DLD1 (cell line): Measurements from ENCODE around the gene SLC7A6.
"Not testable (repeated sequence)": the region's sequence is repeated elsewhere in the genome, so short reads cannot be mapped to it uniquely, and the experiment has no call there.

ENCODE experiments used
- in situ Hi-C: cut with HindIII; loops from 2 replicates; pipeline ENCODE4 v1.10.0; 2017; ENCODE audit warnings: low sequenced_read_pairs

The SLC7A6 gene

GRCh38 chr16:68281368-68282063, 17.2 kb downstream of the SLC7A6 start:
- in situ Hi-C loops, result no loop called here

GRCh38 chr16:68282064-68282452, 17.7 kb downstream of the SLC7A6 start:
- in situ Hi-C loops, result no loop called here

- in situ Hi-C loops, result no loop called here
Measured at GRCh38 chr16:68283346-68283745, 19.0 kb downstream of the SLC7A6 start.

GRCh38 chr16:68283801-68284598, 19.7 kb downstream of the SLC7A6 start:
- in situ Hi-C loops, result no loop called here

- in situ Hi-C loops, result no loop called here
Measured at GRCh38 chr16:68284847-68285246, 20.5 kb downstream of the SLC7A6 start.

- in situ Hi-C loops, result no loop called here
Measured at GRCh38 chr16:68285683-68286082, 21.4 kb downstream of the SLC7A6 start.

GRCh38 chr16:68286153-68287074, 22.1 kb downstream of the SLC7A6 start:
- in situ Hi-C loops, result no loop called here

GRCh38 chr16:68287276-68288251, 23.2 kb downstream of the SLC7A6 start:
- in situ Hi-C loops, result no loop called here

- in situ Hi-C loops, result no loop called here
Measured at GRCh38 chr16:68288252-68288650, 23.9 kb downstream of the SLC7A6 start.

- in situ Hi-C loops, result not testable (repeated sequence)
Measured at GRCh38 chr16:68288796-68289195, 24.5 kb downstream of the SLC7A6 start.

- in situ Hi-C loops, result no loop called here
Measured at GRCh38 chr16:68289202-68289601, 24.9 kb downstream of the SLC7A6 start.

GRCh38 chr16:68289621-68290329, 25.4 kb downstream of the SLC7A6 start:
- in situ Hi-C loops, result no loop called here

- in situ Hi-C loops, result no loop called here
Measured at GRCh38 chr16:68290450-68290849, 26.1 kb downstream of the SLC7A6 start.

GRCh38 chr16:68291227-68291626, 26.9 kb downstream of the SLC7A6 start:
- in situ Hi-C loops, result no loop called here

GRCh38 chr16:68292425-68292824, 28.1 kb downstream of the SLC7A6 start:
- in situ Hi-C loops, result no loop called here

- in situ Hi-C loops, result no loop called here
Measured at GRCh38 chr16:68296291-68296690, 32.0 kb downstream of the SLC7A6 start.

GRCh38 chr16:68296693-68297092, 32.4 kb downstream of the SLC7A6 start:
- in situ Hi-C loops, result no loop called here

- in situ Hi-C loops, result no loop called here
Measured at GRCh38 chr16:68297908-68298307, 33.6 kb downstream of the SLC7A6 start.

- in situ Hi-C loops, result no loop called here
Measured at GRCh38 chr16:68298312-68298711, 34.0 kb downstream of the SLC7A6 start.
